Transverse colon (tissue), 4 donors: Measurements from ENCODE around the gene HOXB5. TPM values are rescaled to one million over a fixed set of nuclear protein-coding genes. Genes with fewer than 3 reads are reported as not detected.
A peak's percentile ranks its signal among the peaks of the same experiment; 100 is the strongest.

Source experiments
- DNase-seq: peaks from one replicate; pipeline ENCODE4 v3.0.0-alpha.2; 2019
- H3K27ac ChIP-seq, 4 donors: fragments of 200-600 bp; sonication (generic); 2 replicates each; pipeline ENCODE4 v1.5.1; 2016 to 2018; ENCODE audit warnings: inconsistent platforms in 4 of 4
- H3K27me3 ChIP-seq: fragments of 200-600 bp; sonication (generic); 2 replicates; pipeline ENCODE4 v1.5.1; 2017; ENCODE audit warnings: inconsistent platforms
- H3K36me3 ChIP-seq, 4 donors: fragments of 200-600 bp; sonication (generic); 2 replicates each; pipeline ENCODE4 v1.5.1; 2017 to 2019; ENCODE audit warnings: inconsistent platforms in 4 of 4
- H3K4me1 ChIP-seq, 4 donors: fragments of 200-600 bp; sonication (generic); 2 replicates each; pipeline ENCODE4 v1.5.1; 2017 to 2020; ENCODE audit warnings: inconsistent platforms in 4 of 4
- H3K4me3 ChIP-seq, 4 donors: fragments of 200-600 bp; sonication (generic); 1 replicate in 1 of 4; 2 replicates in 3 of 4; pipeline versions ENCODE4 v1.5.1 to v1.6.1; 2017 to 2019; ENCODE audit warnings: inconsistent platforms in 4 of 4
- H3K9me3 ChIP-seq, 2 donors: fragments of 200-600 bp; sonication (generic); 2 replicates each; pipeline ENCODE4 v1.5.1; 2017 to 2019; ENCODE audit warnings: inconsistent platforms in 2 of 2
- EP300 ChIP-seq: sonication (generic); formaldehyde crosslinking; IDR thresholded peaks from one replicate; pipeline ENCODE4 v1.6.1; 2017; ENCODE audit warnings: antibody characterized with exemption, low read depth
- POLR2A ChIP-seq: fragments of 450-650 bp; IDR thresholded peaks from one replicate; pipeline ENCODE4 v1.6.1; 2016; ENCODE audit warnings: antibody characterized with exemption, mild to moderate bottlenecking, moderate library complexity
- POLR2AphosphoS5 ChIP-seq, 3 donors: sonication (generic); formaldehyde crosslinking; IDR thresholded peaks; one replicate each; pipeline ENCODE4 v1.6.1; 2016; ENCODE audit warnings: antibody characterized with exemption in 3 of 3
- WGBS, 2 donors: methylation state at CpG; one replicate each; pipeline ENCODE4 v1.1.5; 2018; ENCODE audit warnings: low coverage in 1 of 2; 5-methylcytosine and 5-hydroxymethylcytosine counted together
- in situ Hi-C, 4 donors: fragments of 200-750 bp; cut with MboI; loops; one replicate each; pipeline versions ENCODE4 v1.15.0 to v1.15.1; 2017; ENCODE audit warnings: low sequenced_read_pairs in 3 of 4, low pct_ligation_motif_present in 1 of 4, low pct_unique_long_range_greater_than_20kb in 1 of 4
- intact Hi-C: fragments of 100-400 bp; cut with DNase I; formaldehyde crosslinking; loops from one replicate; pipeline ENCODE4 v1.15.1; 2023; ENCODE audit warnings: low total_unique reads
- total RNA-seq, 4 donors: library from RNA; depleted of rRNA; stranded (reverse); fragments of >200 nt; gene quantifications; one replicate each; pipeline ENCODE4 v1.1.0, GENCODE V29; 2016
- TF ChIP-seq, protein P1 (sequence below), 5 experiments: fragments of 200-600 bp in 3 of 5; fragments of 450-650 bp in 2 of 5; sonication (generic) in 3 of 5; IDR thresholded peaks; 1 replicate in 2 of 5; 2 replicates in 3 of 5; pipeline ENCODE4 v1.5.1; 2016 to 2017; ENCODE audit warnings: antibody characterized with exemption in 5 of 5, inconsistent platforms in 3 of 5, mild to moderate bottlenecking in 2 of 5, moderate library complexity in 1 of 5

The HOXB5 gene
- total RNA-seq, 4 donors from 2014 or later = 10.5 to 35.4 (median 18.7) TPM

DNA sequence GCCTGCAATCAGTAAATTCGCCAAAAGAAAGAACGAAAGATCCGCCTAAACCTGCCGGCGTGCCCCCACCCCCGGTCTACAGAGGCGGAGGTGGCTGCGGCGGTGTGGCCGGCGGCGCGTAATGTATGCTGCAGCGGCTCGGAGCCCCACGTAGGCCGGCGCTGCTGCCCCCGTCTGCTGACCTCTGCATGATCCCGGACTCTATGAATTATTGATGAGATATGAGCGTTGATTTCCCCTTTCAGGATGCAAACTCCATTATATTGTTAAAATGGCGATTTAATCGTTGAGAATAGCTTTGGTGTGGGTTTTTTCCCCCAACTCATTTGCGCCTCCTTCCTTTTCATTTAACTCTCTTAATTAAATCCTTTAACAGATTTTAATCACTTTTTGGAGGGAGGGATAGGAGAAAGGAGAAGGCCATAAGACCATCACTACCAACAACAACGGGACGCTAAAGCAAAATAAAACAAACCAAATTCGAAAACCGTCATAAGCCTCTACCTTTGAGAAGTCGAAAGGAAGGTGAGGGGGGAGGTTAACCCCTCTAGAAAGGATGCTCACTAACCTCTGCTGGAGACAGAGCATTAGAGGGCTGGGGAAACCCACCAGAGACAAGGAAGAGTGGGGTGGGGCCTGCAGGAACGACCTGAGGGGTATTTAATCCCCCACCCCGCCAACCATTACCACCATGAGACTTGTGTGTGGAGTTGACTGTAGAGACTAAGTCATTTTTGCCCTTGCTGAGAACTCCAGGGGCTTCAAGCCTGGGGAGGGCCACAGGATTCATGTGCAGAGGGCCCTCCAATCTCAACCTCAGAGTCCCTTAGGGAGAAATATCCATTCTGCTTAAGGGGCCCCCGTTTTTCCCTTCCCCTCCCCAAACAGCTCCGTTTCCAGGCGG is 7.0 kb downstream of the HOXB5 start:
- WGBS, 2 donors = 42 to 52% methylated on average over 11 to 34 of the region's 34 CpGs
- H3K36me3 ChIP-seq = no peaks in the 10 kb centered on the region
- in situ Hi-C loops (no loop called here), intact Hi-C loops (no loop called here)
- H3K4me1 ChIP-seq = peaks cover 9 to 76% (median 57%) of the 10 kb centered on the region in 4 donors
- H3K9me3 ChIP-seq = no peaks in the 10 kb centered on the region
- H3K27ac ChIP-seq = peak overlapping the region; percentile 89 to 95 (median 92)
- H3K4me3 ChIP-seq = peak overlapping the region; percentile 38 to 64 (median 48)
- peaks cover 3% of the 10 kb centered on the region for H3K27me3 ChIP-seq
- no peak for DNase-seq
- TF ChIP-seq, protein P1, sequence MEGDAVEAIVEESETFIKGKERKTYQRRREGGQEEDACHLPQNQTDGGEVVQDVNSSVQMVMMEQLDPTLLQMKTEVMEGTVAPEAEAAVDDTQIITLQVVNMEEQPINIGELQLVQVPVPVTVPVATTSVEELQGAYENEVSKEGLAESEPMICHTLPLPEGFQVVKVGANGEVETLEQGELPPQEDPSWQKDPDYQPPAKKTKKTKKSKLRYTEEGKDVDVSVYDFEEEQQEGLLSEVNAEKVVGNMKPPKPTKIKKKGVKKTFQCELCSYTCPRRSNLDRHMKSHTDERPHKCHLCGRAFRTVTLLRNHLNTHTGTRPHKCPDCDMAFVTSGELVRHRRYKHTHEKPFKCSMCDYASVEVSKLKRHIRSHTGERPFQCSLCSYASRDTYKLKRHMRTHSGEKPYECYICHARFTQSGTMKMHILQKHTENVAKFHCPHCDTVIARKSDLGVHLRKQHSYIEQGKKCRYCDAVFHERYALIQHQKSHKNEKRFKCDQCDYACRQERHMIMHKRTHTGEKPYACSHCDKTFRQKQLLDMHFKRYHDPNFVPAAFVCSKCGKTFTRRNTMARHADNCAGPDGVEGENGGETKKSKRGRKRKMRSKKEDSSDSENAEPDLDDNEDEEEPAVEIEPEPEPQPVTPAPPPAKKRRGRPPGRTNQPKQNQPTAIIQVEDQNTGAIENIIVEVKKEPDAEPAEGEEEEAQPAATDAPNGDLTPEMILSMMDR (IDR thresholded peaks at IDR 0.05) = no peak
- no peak for TF ChIP-seq POLR2AphosphoS5 (IDR thresholded peaks at IDR 0.05)
- TF ChIP-seq POLR2A = no peak
- no peak for TF ChIP-seq EP300

DNA sequence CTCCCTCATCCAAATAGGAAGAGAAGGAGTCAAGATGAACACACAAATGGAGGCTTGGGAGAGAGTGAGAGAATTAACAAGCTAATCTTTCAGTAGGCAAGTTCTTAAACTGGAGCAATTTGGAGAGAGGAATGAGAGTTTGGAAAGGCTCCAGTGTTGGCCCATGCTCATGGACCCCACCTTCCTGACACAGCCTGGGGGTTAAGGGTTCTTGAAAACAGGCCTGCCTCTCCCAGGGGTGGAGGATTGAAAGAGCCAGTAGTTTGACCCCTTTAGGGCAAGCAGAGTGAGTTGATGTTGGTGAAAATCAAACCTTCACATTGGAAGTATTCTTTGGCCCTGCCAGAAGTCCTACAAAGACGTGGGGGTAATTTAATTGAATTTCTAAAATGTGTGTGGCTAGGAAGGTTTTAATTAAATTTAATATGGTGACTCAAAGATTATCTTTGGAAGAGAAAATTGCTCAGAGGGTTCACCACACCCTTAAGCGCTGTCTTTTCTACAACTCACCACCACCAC is 9.3 kb downstream of the HOXB5 start:
- Histone ChIP-seq H3K9me3 (no peaks in the 10 kb centered on the region), H3K4me1 (peaks cover 9 to 84% (median 65%) of the 10 kb centered on the region in 4 donors), H3K4me3 (peak overlapping the region in 1 of 4 donors; percentile 64), H3K36me3 (no peaks in the 10 kb centered on the region), H3K27me3 (peaks cover 9% of the 10 kb centered on the region), H3K27ac (peak overlapping the region; percentile 89 to 95 (median 92))
- intact Hi-C loops (no loop called here), in situ Hi-C loops (no loop called here)
- 38 to 41% methylated on average over 2 of the region's 2 CpGs for WGBS, 2 donors
- TF ChIP-seq EP300 = no peak
- TF ChIP-seq POLR2AphosphoS5 (IDR thresholded peaks at IDR 0.05) = no peak
- TF ChIP-seq, protein P1 (IDR thresholded peaks at IDR 0.05) = no peak
- no peak for DNase-seq

DNA sequence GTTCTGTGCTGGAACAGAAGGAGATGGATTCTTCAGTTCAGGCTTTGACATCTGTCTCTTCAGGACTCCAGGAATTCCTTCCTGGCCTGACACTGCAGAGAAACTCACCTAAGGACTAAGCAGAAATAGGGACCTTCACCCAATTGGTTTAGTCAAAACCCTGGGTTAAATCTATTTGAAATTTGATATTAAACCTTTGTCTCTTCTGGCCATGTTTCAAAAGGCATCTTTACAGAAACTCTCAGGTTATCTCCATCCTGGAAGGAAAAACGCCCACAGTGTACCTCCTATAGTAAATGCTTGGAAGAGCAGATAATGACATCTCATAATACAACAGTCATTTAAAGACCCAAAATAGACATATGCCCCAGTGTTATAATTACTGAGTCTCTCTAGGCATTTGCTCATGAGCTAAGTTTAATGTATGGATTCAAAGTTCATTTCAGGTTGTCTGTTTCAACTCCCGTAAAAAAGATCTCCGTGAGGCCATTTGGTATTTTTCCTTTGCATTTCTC is 9.8 kb downstream of the HOXB5 start:
- no peak overlapping the region for H3K4me3 ChIP-seq
- H3K36me3 ChIP-seq = no peaks in the 10 kb centered on the region
- intact Hi-C loops = no loop called here
- TF ChIP-seq POLR2AphosphoS5 (IDR thresholded peaks at IDR 0.05) (no peak), POLR2A (no peak), EP300 (no peak)
- TF ChIP-seq, protein P1 (IDR thresholded peaks at IDR 0.05) = no peak
- 53% methylated on average over 3 of the region's 3 CpGs; no CpG with 5 or more reads in 1 of the 2 donors for WGBS, 2 donors
- no peaks in the 10 kb centered on the region for H3K9me3 ChIP-seq
- H3K4me1 ChIP-seq = peaks cover 9 to 87% (median 70%) of the 10 kb centered on the region in 4 donors
- H3K27me3 ChIP-seq = peaks cover 9% of the 10 kb centered on the region
- DNase-seq = no peak
- H3K27ac ChIP-seq = peak overlapping the region; percentile 89 to 95 (median 92)
- in situ Hi-C loops = no loop called here

DNA sequence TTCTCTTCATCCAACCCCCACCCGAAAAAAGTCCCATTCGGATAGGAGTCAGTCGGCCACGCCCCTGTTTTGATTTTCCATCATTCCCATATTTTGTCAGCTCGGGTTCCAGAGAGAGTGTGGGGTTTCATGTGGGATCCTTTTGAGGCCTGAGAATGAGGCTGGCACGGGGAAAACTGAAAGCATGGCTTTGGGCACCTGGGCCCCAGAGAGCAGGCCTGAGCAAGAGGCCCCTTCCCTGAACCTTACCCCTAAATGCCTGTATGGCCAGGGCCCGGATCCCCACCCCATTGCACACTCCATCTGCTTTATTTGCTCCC is 10.9 kb downstream of the HOXB5 start:
- WGBS, 2 donors = 15 to 43% methylated on average over 5 to 7 of the region's 7 CpGs
- Histone ChIP-seq H3K27ac (peak overlapping the region; percentile 89 to 95 (median 92)), H3K9me3 (no peaks in the 10 kb centered on the region), H3K36me3 (no peaks in the 10 kb centered on the region), H3K27me3 (peaks cover 9% of the 10 kb centered on the region), H3K4me3 (peak overlapping the region in 2 of 4 donors; percentile 45 to 47), H3K4me1 (peaks cover 9 to 85% (median 76%) of the 10 kb centered on the region in 4 donors)
- in situ Hi-C loops (no loop called here), intact Hi-C loops (no loop called here)
- TF ChIP-seq EP300 = no peak
- TF ChIP-seq POLR2AphosphoS5 (IDR thresholded peaks at IDR 0.05) = no peak
- TF ChIP-seq, protein P1 (IDR thresholded peaks at IDR 0.05) = no peak
- TF ChIP-seq POLR2A = no peak
- no peak for DNase-seq
